ENCODE measurements around the gene VMAC. TPM values are rescaled to one million over a fixed set of nuclear protein-coding genes. Genes with fewer than 3 reads are reported as not detected.

Gene VMAC
- total and polyA plus RNA-seq, 2 of the 13 experiments (the other 11 are each of a cell fraction or from before 2014, with no cell fraction given): 2.4 TPM

GRCh38 chr19:5891938-5892771 lies 12.5 kb upstream of the VMAC start (continued):
- TF ChIP-seq BRD4 (CRISPR knock-in tag; IDR thresholded peaks at IDR 0.05): no peak
- TF ChIP-seq SALL1 (CRISPR knock-in tag; IDR thresholded peaks at IDR 0.05): peak; percentile 73; the same call in 1 of the 2 replicates
- TF ChIP-seq FOXM1 (CRISPR knock-in tag; IDR thresholded peaks at IDR 0.05): no peak
- TF ChIP-seq UBTF (CRISPR knock-in tag; IDR thresholded peaks at IDR 0.05): peak; percentile 78
- TF ChIP-seq KLF16 (CRISPR knock-in tag; IDR thresholded peaks at IDR 0.05): peak in 1 of 2 experiments; percentile 83; a peak in 2 of 4 replicates
- TF ChIP-seq, protein P1, sequence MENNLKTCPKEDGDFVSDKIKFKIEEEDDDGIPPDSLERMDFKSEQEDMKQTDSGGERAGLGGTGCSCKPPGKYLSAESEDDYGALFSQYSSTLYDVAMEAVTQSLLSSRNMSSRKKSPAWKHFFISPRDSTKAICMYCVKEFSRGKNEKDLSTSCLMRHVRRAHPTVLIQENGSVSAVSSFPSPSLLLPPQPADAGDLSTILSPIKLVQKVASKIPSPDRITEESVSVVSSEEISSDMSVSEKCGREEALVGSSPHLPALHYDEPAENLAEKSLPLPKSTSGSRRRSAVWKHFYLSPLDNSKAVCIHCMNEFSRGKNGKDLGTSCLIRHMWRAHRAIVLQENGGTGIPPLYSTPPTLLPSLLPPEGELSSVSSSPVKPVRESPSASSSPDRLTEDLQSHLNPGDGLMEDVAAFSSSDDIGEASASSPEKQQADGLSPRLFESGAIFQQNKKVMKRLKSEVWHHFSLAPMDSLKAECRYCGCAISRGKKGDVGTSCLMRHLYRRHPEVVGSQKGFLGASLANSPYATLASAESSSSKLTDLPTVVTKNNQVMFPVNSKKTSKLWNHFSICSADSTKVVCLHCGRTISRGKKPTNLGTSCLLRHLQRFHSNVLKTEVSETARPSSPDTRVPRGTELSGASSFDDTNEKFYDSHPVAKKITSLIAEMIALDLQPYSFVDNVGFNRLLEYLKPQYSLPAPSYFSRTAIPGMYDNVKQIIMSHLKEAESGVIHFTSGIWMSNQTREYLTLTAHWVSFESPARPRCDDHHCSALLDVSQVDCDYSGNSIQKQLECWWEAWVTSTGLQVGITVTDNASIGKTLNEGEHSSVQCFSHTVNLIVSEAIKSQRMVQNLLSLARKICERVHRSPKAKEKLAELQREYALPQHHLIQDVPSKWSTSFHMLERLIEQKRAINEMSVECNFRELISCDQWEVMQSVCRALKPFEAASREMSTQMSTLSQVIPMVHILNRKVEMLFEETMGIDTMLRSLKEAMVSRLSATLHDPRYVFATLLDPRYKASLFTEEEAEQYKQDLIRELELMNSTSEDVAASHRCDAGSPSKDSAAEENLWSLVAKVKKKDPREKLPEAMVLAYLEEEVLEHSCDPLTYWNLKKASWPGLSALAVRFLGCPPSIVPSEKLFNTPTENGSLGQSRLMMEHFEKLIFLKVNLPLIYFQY (CRISPR knock-in tag; IDR thresholded peaks at IDR 0.05; ENCODE audit: borderline replicate concordance): no peak
- no peak for TF ChIP-seq MBD4 (IDR thresholded peaks at IDR 0.05; ENCODE audit: borderline replicate concordance, low read length)
- 0 out of 2 replicates have a peak, but pooled peaks have one; percentile 25 for TF ChIP-seq ZNF17 (CRISPR knock-in tag; IDR thresholded peaks at IDR 0.05)
- peak; percentile 20; the same call in 1 of the 2 replicates for TF ChIP-seq TFAP4 (IDR thresholded peaks at IDR 0.05; ENCODE audit: borderline replicate concordance, low read depth)
- peak; percentile 80; the same call in 1 of the 2 replicates for TF ChIP-seq ZBTB38 (CRISPR knock-in tag; IDR thresholded peaks at IDR 0.05)
- TF ChIP-seq, protein P2, sequence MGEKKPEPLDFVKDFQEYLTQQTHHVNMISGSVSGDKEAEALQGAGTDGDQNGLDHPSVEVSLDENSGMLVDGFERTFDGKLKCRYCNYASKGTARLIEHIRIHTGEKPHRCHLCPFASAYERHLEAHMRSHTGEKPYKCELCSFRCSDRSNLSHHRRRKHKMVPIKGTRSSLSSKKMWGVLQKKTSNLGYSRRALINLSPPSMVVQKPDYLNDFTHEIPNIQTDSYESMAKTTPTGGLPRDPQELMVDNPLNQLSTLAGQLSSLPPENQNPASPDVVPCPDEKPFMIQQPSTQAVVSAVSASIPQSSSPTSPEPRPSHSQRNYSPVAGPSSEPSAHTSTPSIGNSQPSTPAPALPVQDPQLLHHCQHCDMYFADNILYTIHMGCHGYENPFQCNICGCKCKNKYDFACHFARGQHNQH (CRISPR knock-in tag; IDR thresholded peaks at IDR 0.05): peak; percentile 60; the same call in 1 of the 2 replicates
- 0 out of 2 replicates have a peak, but pooled peaks have one; percentile 54 for TF ChIP-seq RFXANK (CRISPR knock-in tag; IDR thresholded peaks at IDR 0.05)
- TF ChIP-seq, protein P3, sequence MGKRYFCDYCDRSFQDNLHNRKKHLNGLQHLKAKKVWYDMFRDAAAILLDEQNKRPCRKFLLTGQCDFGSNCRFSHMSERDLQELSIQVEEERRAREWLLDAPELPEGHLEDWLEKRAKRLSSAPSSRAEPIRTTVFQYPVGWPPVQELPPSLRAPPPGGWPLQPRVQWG (CRISPR knock-in tag; IDR thresholded peaks at IDR 0.05; ENCODE audit: borderline replicate concordance, low read depth): no peak
- peak; percentile 32; the same call in 1 of the 2 replicates for TF ChIP-seq ZIK1 (CRISPR knock-in tag; IDR thresholded peaks at IDR 0.05; ENCODE audit: borderline replicate concordance, low read depth)
- TF ChIP-seq, protein P4, sequence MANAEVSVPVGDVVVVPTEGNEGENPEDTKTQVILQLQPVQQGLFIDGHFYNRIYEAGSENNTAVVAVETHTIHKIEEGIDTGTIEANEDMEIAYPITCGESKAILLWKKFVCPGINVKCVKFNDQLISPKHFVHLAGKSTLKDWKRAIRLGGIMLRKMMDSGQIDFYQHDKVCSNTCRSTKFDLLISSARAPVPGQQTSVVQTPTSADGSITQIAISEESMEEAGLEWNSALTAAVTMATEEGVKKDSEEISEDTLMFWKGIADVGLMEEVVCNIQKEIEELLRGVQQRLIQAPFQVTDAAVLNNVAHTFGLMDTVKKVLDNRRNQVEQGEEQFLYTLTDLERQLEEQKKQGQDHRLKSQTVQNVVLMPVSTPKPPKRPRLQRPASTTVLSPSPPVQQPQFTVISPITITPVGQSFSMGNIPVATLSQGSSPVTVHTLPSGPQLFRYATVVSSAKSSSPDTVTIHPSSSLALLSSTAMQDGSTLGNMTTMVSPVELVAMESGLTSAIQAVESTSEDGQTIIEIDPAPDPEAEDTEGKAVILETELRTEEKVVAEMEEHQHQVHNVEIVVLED (CRISPR knock-in tag; IDR thresholded peaks at IDR 0.05; ENCODE audit: borderline replicate concordance): no peak
- no peak for TF ChIP-seq ZNF737 (CRISPR knock-in tag; IDR thresholded peaks at IDR 0.05; ENCODE audit: borderline replicate concordance)
- TF ChIP-seq SP2 (CRISPR knock-in tag; IDR thresholded peaks at IDR 0.05): 0 out of 2 replicates have a peak, but pooled peaks have one; percentile 19
